ENCODE measurements around the gene CLDN16.

DNA sequence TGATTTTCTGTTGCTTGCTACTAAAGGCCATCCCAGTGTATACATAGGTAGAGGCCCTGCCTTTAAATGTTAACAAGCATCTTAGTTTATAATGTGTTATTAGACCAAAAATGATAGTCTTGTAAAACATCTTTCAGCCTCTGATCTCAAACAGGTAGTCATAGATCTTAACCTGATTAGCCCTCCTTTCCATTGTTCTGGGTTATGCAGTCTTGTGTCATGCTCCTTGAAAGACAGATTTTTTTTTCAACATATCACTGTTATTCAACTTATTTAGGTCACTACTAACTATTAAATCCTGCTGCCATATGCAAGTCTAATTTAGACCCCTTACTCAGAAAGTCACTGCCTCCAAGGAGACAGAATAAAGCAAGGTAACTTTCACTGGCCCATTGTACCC is 19.1 kb upstream of the CLDN16 start:
- TF ChIP-seq EZH2 (IDR thresholded peaks at IDR 0.05; ENCODE audit: borderline replicate concordance) = no peak
- no peak for TF ChIP-seq CTCF (IDR thresholded peaks at IDR 0.05; ENCODE audit: poor library complexity)

All from hepatocyte (in vitro differentiated cells).